ENCODE data around the gene VSIR.

Gene VSIR

GRCh38 chr10:71750124-71750841 is 23.0 kb downstream of the VSIR start:
- no peak for TF ChIP-seq CTCF (conservative IDR thresholded peaks at IDR 0.05; ENCODE audit: low read depth, low read length)
- no peak for DNase-seq (ENCODE audit: low read depth)
- H3K4me3 ChIP-seq (ENCODE audit: low read depth, low read length), result no peak overlapping the region

GRCh38 chr10:71749396-71749795 is 23.9 kb downstream of the VSIR start:
- TF ChIP-seq CTCF (conservative IDR thresholded peaks at IDR 0.05; ENCODE audit: low read depth, low read length), result no peak
- DNase-seq (ENCODE audit: low read depth), result no peak
- H3K4me3 ChIP-seq (ENCODE audit: low read depth, low read length), result no peak overlapping the region

- DNase-seq (ENCODE audit: low read depth), result no peak
- H3K4me3 ChIP-seq (ENCODE audit: low read depth, low read length), result no peak overlapping the region
- no peak for TF ChIP-seq CTCF (conservative IDR thresholded peaks at IDR 0.05; ENCODE audit: low read depth, low read length)
Measured at GRCh38 chr10:71748671-71749191, 24.6 kb downstream of the VSIR start.

- TF ChIP-seq CTCF (conservative IDR thresholded peaks at IDR 0.05; ENCODE audit: low read depth, low read length), result no peak
- no peak overlapping the region for H3K4me3 ChIP-seq (ENCODE audit: low read depth, low read length)
- no peak for DNase-seq (ENCODE audit: low read depth)
Measured at GRCh38 chr10:71747551-71748523, 25.5 kb downstream of the VSIR start.

- no peak overlapping the region for H3K4me3 ChIP-seq (ENCODE audit: low read depth, low read length)
- no peak for DNase-seq (ENCODE audit: low read depth)
- TF ChIP-seq CTCF (conservative IDR thresholded peaks at IDR 0.05; ENCODE audit: low read depth, low read length), result no peak
Measured at GRCh38 chr10:71747039-71747531, 26.2 kb downstream of the VSIR start.

- DNase-seq (ENCODE audit: low read depth), result no peak
- no peak overlapping the region for H3K4me3 ChIP-seq (ENCODE audit: low read depth, low read length)
- no peak for TF ChIP-seq CTCF (conservative IDR thresholded peaks at IDR 0.05; ENCODE audit: low read depth, low read length)
Measured at GRCh38 chr10:71746344-71747037, 26.8 kb downstream of the VSIR start.

All from choroid plexus epithelial cell (primary cell).